SU-DHL-6 (cell line): ENCODE results near the gene CST9.

Source experiments
- CTCF ChIP-seq: fragments of 200-600 bp; sonication (generic); IDR thresholded peaks from one replicate; pipeline ENCODE4 v1.5.1; 2017; ENCODE audit warnings: antibody characterized with exemption, mild to moderate bottlenecking, low read length, moderate library complexity; ENCODE audit not compliant: insufficient read depth, poor library complexity, severe bottlenecking
- EZH2phosphoT487 ChIP-seq: fragments of 200-600 bp; sonication (generic), shearing (Covaris generic); conservative IDR thresholded peaks from 2 replicates; pipeline ENCODE4 v1.6.1; 2018; ENCODE audit warnings: mild to moderate bottlenecking, antibody characterized with exemption, low read length, moderate library complexity, mixed read lengths

GRCh38 chr20:23612396-23612795 lies 6.7 kb upstream of the CST9 start:
- TF ChIP-seq CTCF: no peak
- TF ChIP-seq EZH2phosphoT487: no peak
